GM12872 (cell line): ENCODE results near the gene KCTD13.

Experiments
- CTCF ChIP-seq: IDR thresholded peaks from 3 replicates; pipeline ENCODE4 v1.5.1; 2011; ENCODE audit warnings: low read depth, mild to moderate bottlenecking, low read length, moderate library complexity; ENCODE audit not compliant: insufficient read depth

Gene KCTD13

GRCh38 chr16:29907973-29908372, 18.1 kb downstream of the KCTD13 start:
- TF ChIP-seq CTCF, result no peak

GRCh38 chr16:29906520-29907244, 19.3 kb downstream of the KCTD13 start:
- TF ChIP-seq CTCF, result no peak

GRCh38 chr16:29905668-29906067, 20.4 kb downstream of the KCTD13 start:
- no peak for TF ChIP-seq CTCF

- TF ChIP-seq CTCF, result no peak
Observed at GRCh38 chr16:29904947-29905346, 21.1 kb downstream of the KCTD13 start.

- TF ChIP-seq CTCF, result no peak
Observed at GRCh38 chr16:29903590-29903989, 22.4 kb downstream of the KCTD13 start.

GRCh38 chr16:29901607-29901945, 24.4 kb downstream of the KCTD13 start:
- no peak for TF ChIP-seq CTCF

GRCh38 chr16:29900888-29901606, 25.0 kb downstream of the KCTD13 start:
- TF ChIP-seq CTCF, result no peak
